GM12892 (cell line): ENCODE measurements around the gene FGGY.

Experiments used
- POLR2A ChIP-seq: IDR thresholded peaks from 2 replicates; pipeline ENCODE4 v1.6.1; 2011; ENCODE audit warnings: low read depth, low read length, control low read depth
- POLR2AphosphoS5 ChIP-seq: IDR thresholded peaks from 2 replicates; pipeline ENCODE4 v1.6.1; 2011; ENCODE audit warnings: low read depth, low read length, control low read depth
- TAF1 ChIP-seq: IDR thresholded peaks from 2 replicates; pipeline ENCODE4 v1.6.1; 2011; ENCODE audit warnings: low read depth, mild to moderate bottlenecking, control low read depth, low read length, borderline replicate concordance

DNA sequence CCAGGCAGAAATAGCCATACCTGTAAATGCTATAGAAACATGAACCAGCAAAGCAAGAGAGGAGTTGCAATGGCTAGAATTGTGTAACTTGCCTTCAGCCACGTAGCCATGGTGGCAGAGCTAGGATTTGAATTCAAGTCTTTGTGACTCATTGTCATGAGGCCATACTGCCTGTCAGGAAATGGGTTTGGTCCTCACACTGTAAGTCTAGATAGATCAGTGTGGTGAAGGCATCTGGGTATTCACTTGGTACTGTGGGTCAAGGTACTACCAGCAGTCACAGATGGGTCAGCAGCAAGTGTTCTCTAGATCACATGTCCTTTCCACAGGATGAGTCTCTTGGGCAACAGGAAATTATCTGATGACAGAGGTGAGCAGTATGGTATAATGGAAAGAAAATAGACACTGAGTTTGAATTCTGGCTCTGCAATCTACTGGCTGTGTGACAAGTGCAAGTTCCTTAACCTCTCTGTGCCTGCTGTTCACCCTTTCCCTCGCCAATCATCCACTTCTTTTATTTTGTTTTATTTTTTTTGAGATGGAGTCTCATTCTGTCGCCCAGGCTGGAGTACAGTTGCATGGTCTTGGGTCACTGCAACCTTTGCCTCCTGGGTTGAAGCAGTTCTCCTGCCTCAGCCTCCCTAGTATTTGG is 36.9 kb downstream of the FGGY start:
- TF ChIP-seq TAF1 (no peak), POLR2A (no peak), POLR2AphosphoS5 (no peak)
